Pancreas (tissue), 10 donors: ENCODE measurements around the gene ADAD2. TPM values are rescaled to one million over a fixed set of nuclear protein-coding genes. Genes with fewer than 3 reads are reported as not detected.
"Not testable (repeated sequence)": the region's sequence is repeated elsewhere in the genome, so short reads cannot be mapped to it uniquely, and the experiment has no call there.

Source experiments
- ATAC-seq, 4 donors: fragments of 200-7000 bp; cut with Tn5 transposase; one replicate each; pipeline versions ENCODE4 v1.8.0 to v1.9.1; 2020; ENCODE audit warnings: mild to moderate bottlenecking in 4 of 4, moderate library complexity in 4 of 4
- DNase-seq, 6 donors: peaks; one replicate each; pipeline ENCODE4 v3.0.0-alpha.2; 2020
- FAIRE-seq: peaks from 2 replicates; lab custom pipeline; 2012; peaks lifted over from hg19 to GRCh38; lab: Jason Lieb, UNC
- H3K27ac ChIP-seq, 4 donors: fragments of 200-600 bp; sonication (generic); 1 replicate in 3 of 4; 2 replicates in 1 of 4; pipeline versions ENCODE4 v1.5.0 to v1.8.0; 2020
- H3K27me3 ChIP-seq, 4 donors: fragments of 200-600 bp; one replicate each; pipeline ENCODE4 v1.8.0; 2021
- H3K36me3 ChIP-seq, 3 donors: fragments of 200-600 bp; sonication (generic) in 1 of 3; one replicate each; pipeline versions ENCODE4 v1.5.0 to v1.8.0; 2020 to 2021
- H3K4me1 ChIP-seq, 3 donors: fragments of 200-600 bp; one replicate each; pipeline ENCODE4 v1.8.0; 2021
- H3K4me3 ChIP-seq, 4 donors: fragments of 200-600 bp; sonication (generic) in 2 of 4; one replicate each; pipeline versions ENCODE4 v1.5.0 to v1.8.0; 2020 to 2021
- H3K9me3 ChIP-seq, 4 donors: fragments of 200-600 bp; one replicate each; pipeline ENCODE4 v1.8.0; 2021
- CTCF ChIP-seq, 4 donors: fragments of 200-600 bp; sonication (generic) in 3 of 4; IDR thresholded peaks; one replicate each; pipeline versions ENCODE4 v1.5.0 to v1.8.0; 2021; ENCODE audit warnings: antibody characterized with exemption in 4 of 4
- WGBS, 2 donors: extraction: QIAGEN DNeasy Blood & Tissue Kit; methylation state at CpG; one replicate each; pipeline ENCODE4 v1.1.7; 2013; 5-methylcytosine and 5-hydroxymethylcytosine counted together
- intact Hi-C, 3 donors: fragments of 100-400 bp; cut with DNase I; formaldehyde crosslinking; loops; one replicate each; pipeline versions ENCODE4 v1.11.1 to v1.14.2; 2022
- polyA plus RNA-seq, 2 donors: library from polyadenylated mRNA; stranded (reverse); fragments of 200-250 nt; gene quantifications; one replicate each; pipeline ENCODE4 v1.2.3, GENCODE V29; 2013
- total RNA-seq, 6 donors: library from RNA; stranded (reverse); fragmentation: NEBNext Ultra II Directional in 4 of 6; extraction: Animal tissue kit (Norgen Biotek cat#: 25700) in 4 of 6; gene quantifications; one replicate each; pipeline versions ENCODE4 v1.2.1 to v1.2.4, GENCODE V29; 2021 to 2023
- donor health status: healthy with polysubstance abuse.
- donor health status: DM: no; HTN: no; CAD: no; lungs with moderate emphysema.
- donor health status: DM: no; HTN: no; CAD: no.
- donor health status: control.
- donor health status: control.
- donor health status: Bipolar disorder and iron deficiency.
- donor health status: DM: yes; HTN: yes; CAD: no.
- donor health status: DM: no; HTN: no; CAD: no.
- donor health status: DM: no; HTN: no; CAD: no.
- donor health status: DM: yes; HTN: yes; CAD: no.

ADAD2 gene
- total and polyA plus RNA-seq, 8 donors, result 0.19 to 3.8 (median 1.3) TPM; not detected in 4

- TF ChIP-seq CTCF (IDR thresholded peaks at IDR 0.05), result no peak
- Histone ChIP-seq H3K36me3 (no peaks in the 10 kb centered on the region), H3K4me3 (no peak overlapping the region), H3K4me1 (no peaks in the 10 kb centered on the region), H3K27ac (no peak overlapping the region), H3K27me3 (no peaks in the 10 kb centered on the region), H3K9me3 (no peaks in the 10 kb centered on the region)
- WGBS, 2 donors, result 64 to 69% methylated on average over 10 of the region's 10 CpGs
- no peak for FAIRE-seq
- ATAC-seq, result peak in 2 of 4 donors; percentile 58 to 70
- DNase-seq, result no peak
- intact Hi-C loops, result no loop called here
These were observed 8.9 kb downstream of the ADAD2 start for GRCh38 chr16:84199861-84200260.

GRCh38 chr16:84204551-84204950 lies 13.6 kb downstream of the ADAD2 start:
- H3K27me3 ChIP-seq, DNase-seq, H3K4me1 ChIP-seq, FAIRE-seq, H3K9me3 ChIP-seq, H3K4me3 ChIP-seq, ATAC-seq, H3K27ac ChIP-seq, H3K36me3 ChIP-seq, intact Hi-C loops: not testable (repeated sequence)
- 92 to 96% methylated on average over 26 of the region's 26 CpGs for WGBS, 2 donors

GRCh38 chr16:84205123-84205522 lies 14.2 kb downstream of the ADAD2 start:
- H3K36me3 ChIP-seq, FAIRE-seq, H3K4me3 ChIP-seq, H3K27me3 ChIP-seq, DNase-seq, H3K27ac ChIP-seq, ATAC-seq, H3K9me3 ChIP-seq, H3K4me1 ChIP-seq, intact Hi-C loops: not testable (repeated sequence)
- WGBS, 2 donors, result 62 to 68% methylated on average over 6 of the region's 6 CpGs

- DNase-seq (no peak), ATAC-seq (no peak), FAIRE-seq (no peak)
- Histone ChIP-seq H3K27me3 (no peaks in the 10 kb centered on the region), H3K4me1 (no peaks in the 10 kb centered on the region), H3K4me3 (no peak overlapping the region), H3K9me3 (no peaks in the 10 kb centered on the region), H3K27ac (no peak overlapping the region), H3K36me3 (no peaks in the 10 kb centered on the region)
- WGBS, 2 donors, result 71 to 79% methylated on average over 18 of the region's 18 CpGs
- no peak for TF ChIP-seq CTCF (IDR thresholded peaks at IDR 0.05)
- intact Hi-C loops, result no loop called here
These were observed 15.2 kb downstream of the ADAD2 start for GRCh38 chr16:84205976-84206691.

- Histone ChIP-seq H3K27me3 (no peaks in the 10 kb centered on the region), H3K36me3 (no peaks in the 10 kb centered on the region), H3K4me1 (no peaks in the 10 kb centered on the region), H3K27ac (no peak overlapping the region), H3K4me3 (no peak overlapping the region), H3K9me3 (no peaks in the 10 kb centered on the region)
- no peak for ATAC-seq
- FAIRE-seq, result no peak
- 58 to 64% methylated on average over 6 of the region's 6 CpGs for WGBS, 2 donors
- TF ChIP-seq CTCF (IDR thresholded peaks at IDR 0.05), result no peak
- intact Hi-C loops, result no loop called here
- DNase-seq, result no peak
These were observed 16.3 kb downstream of the ADAD2 start for GRCh38 chr16:84207251-84207650.

GRCh38 chr16:84207879-84208278 lies 16.9 kb downstream of the ADAD2 start:
- H3K27me3 ChIP-seq, result no peaks in the 10 kb centered on the region
- no peaks in the 10 kb centered on the region for H3K36me3 ChIP-seq
- WGBS, 2 donors, result 68 to 73% methylated on average over 8 of the region's 8 CpGs
- no peak for ATAC-seq
- TF ChIP-seq CTCF (IDR thresholded peaks at IDR 0.05), result no peak
- H3K4me1 ChIP-seq, result no peaks in the 10 kb centered on the region
- intact Hi-C loops, result no loop called here
- H3K27ac ChIP-seq, result no peak overlapping the region
- DNase-seq, result no peak
- no peaks in the 10 kb centered on the region for H3K9me3 ChIP-seq
- no peak for FAIRE-seq
- H3K4me3 ChIP-seq, result no peak overlapping the region
